Measurements from ENCODE around the gene SYTL1.

- no peak for TF ChIP-seq YY1 (IDR thresholded peaks at IDR 0.05; ENCODE audit: insufficient read depth, insufficient read length)
- TF ChIP-seq SUZ12 (IDR thresholded peaks at IDR 0.05; ENCODE audit: extremely low read depth, insufficient read depth, insufficient read length): no peak
- no peak for TF ChIP-seq ZNF274 (IDR thresholded peaks at IDR 0.05; ENCODE audit: low read depth, low read length)
Observed at GRCh38 chr1:27355683-27356082, 13.9 kb downstream of the SYTL1 start.

Data from NT2/D1 (cell line).